Stomach (tissue), 9 donors: ENCODE results near the gene DACH1. TPM values are rescaled to one million over a fixed set of nuclear protein-coding genes. Genes with fewer than 3 reads are reported as not detected.

ENCODE experiments used
- DNase-seq, 2 donors: peaks; one replicate each; pipeline versions ENCODE4 v3.0.0 to v3.0.0-alpha.2; 2013 to 2019
- H3K27ac ChIP-seq, 5 donors: fragments of 200-600 bp in 4 of 5; sonication (generic) in 4 of 5; one replicate each; pipeline ENCODE4 v1.5.1; 2013 to 2019; ENCODE audit warnings: mild to moderate bottlenecking in 1 of 5, moderate library complexity in 1 of 5
- H3K27me3 ChIP-seq, 3 donors: fragments of 200-600 bp; sonication (generic); one replicate each; pipeline ENCODE4 v1.5.1; 2017 to 2019; ENCODE audit warnings: mixed run types in 1 of 3
- H3K36me3 ChIP-seq, 4 donors: fragments of 200-600 bp; sonication (generic); 1 replicate in 3 of 4; 2 replicates in 1 of 4; pipeline ENCODE4 v1.5.1; 2016 to 2019
- H3K4me1 ChIP-seq, 4 donors: fragments of 200-600 bp; sonication (generic); one replicate each; pipeline ENCODE4 v1.5.1; 2016 to 2019
- H3K4me3 ChIP-seq, 4 donors: fragments of 200-600 bp; sonication (generic) in 3 of 4; one replicate each; pipeline ENCODE4 v1.5.1; 2016 to 2019; ENCODE audit warnings: mild to moderate bottlenecking in 1 of 4
- H3K9me3 ChIP-seq, 4 donors: fragments of 200-600 bp; sonication (generic); one replicate each; pipeline ENCODE4 v1.5.1; 2016 to 2019
- CTCF ChIP-seq, 7 experiments: fragments of 450-650 bp in 4 of 7; fragments of 200-600 bp in 3 of 7; sonication (generic) in 3 of 7; IDR thresholded peaks; one replicate each; pipeline ENCODE4 v1.5.1; 2016 to 2019; ENCODE audit warnings: antibody characterized with exemption in 7 of 7, control low read depth in 2 of 7, mild to moderate bottlenecking in 1 of 7
- EP300 ChIP-seq: sonication (generic); formaldehyde crosslinking; IDR thresholded peaks from one replicate; pipeline ENCODE4 v1.6.1; 2017; ENCODE audit warnings: antibody characterized with exemption
- POLR2A ChIP-seq, 4 donors: fragments of 450-650 bp; IDR thresholded peaks; one replicate each; pipeline ENCODE4 v1.6.1; 2016; ENCODE audit warnings: antibody characterized with exemption in 4 of 4, control low read depth in 2 of 4, mild to moderate bottlenecking in 1 of 4, moderate library complexity in 1 of 4
- POLR2AphosphoS5 ChIP-seq, 3 donors: sonication (generic); formaldehyde crosslinking; IDR thresholded peaks; one replicate each; pipeline ENCODE4 v1.6.1; 2016; ENCODE audit warnings: antibody characterized with exemption in 3 of 3
- WGBS, 5 donors: extraction: QIAGEN DNeasy Blood & Tissue Kit in 3 of 5; methylation state at CpG; one replicate each; pipeline versions ENCODE4 v1.1.5 to v1.1.7; 2013 to 2018; 5-methylcytosine and 5-hydroxymethylcytosine counted together
- intact Hi-C: fragments of 100-400 bp; cut with DNase I; formaldehyde crosslinking; loops from one replicate; pipeline ENCODE4 v1.15.1; 2023; ENCODE audit warnings: low total_unique reads
- polyA plus RNA-seq, 3 donors: library from polyadenylated mRNA; stranded (reverse); fragments of 200-250 nt; gene quantifications; one replicate each; pipeline ENCODE4 v1.2.3, GENCODE V29; 2013
- total RNA-seq, 5 donors: library from RNA; depleted of rRNA; stranded (reverse); fragments of >200 nt; gene quantifications; one replicate each; pipeline versions ENCODE4 v1.1.0 to v1.2.3, GENCODE V29; 2014 to 2016
- donor health status: healthy with polysubstance abuse.
- donor health status: Bipolar disorder and iron deficiency.
- donor health status: healthy.

Gene DACH1
- total and polyA plus RNA-seq, 8 donors: 0.28 to 9.4 (median 2.9) TPM; not detected in 1

GRCh38 chr13:71399631-71400215 lies 467.3 kb downstream of the DACH1 start:
- no peaks in the 10 kb centered on the region for H3K4me1 ChIP-seq
- no peaks in the 10 kb centered on the region for H3K36me3 ChIP-seq
- intact Hi-C loops: no loop called here
- H3K9me3 ChIP-seq: no peaks in the 10 kb centered on the region
- H3K27ac ChIP-seq: no peak overlapping the region
- no peak overlapping the region for H3K4me3 ChIP-seq
- WGBS, 5 donors: 54 to 66% (median 63%) methylated on average over 3 of the region's 3 CpGs
- no peaks in the 10 kb centered on the region for H3K27me3 ChIP-seq
- TF ChIP-seq POLR2A (IDR thresholded peaks at IDR 0.05) (no peak), EP300 (no peak), POLR2AphosphoS5 (IDR thresholded peaks at IDR 0.05) (no peak), CTCF (IDR thresholded peaks at IDR 0.05) (no peak)
- DNase-seq: no peak

GRCh38 chr13:71396149-71396548 lies 470.9 kb downstream of the DACH1 start:
- Histone ChIP-seq H3K4me3 (no peak overlapping the region), H3K36me3 (no peaks in the 10 kb centered on the region), H3K27ac (no peak overlapping the region), H3K27me3 (no peaks in the 10 kb centered on the region), H3K9me3 (peaks cover 0 to 1% (median under 1%) of the 10 kb centered on the region in 4 donors), H3K4me1 (no peaks in the 10 kb centered on the region)
- TF ChIP-seq EP300: no peak
- TF ChIP-seq POLR2A (IDR thresholded peaks at IDR 0.05): no peak
- TF ChIP-seq POLR2AphosphoS5 (IDR thresholded peaks at IDR 0.05): no peak
- TF ChIP-seq CTCF (IDR thresholded peaks at IDR 0.05): no peak
- intact Hi-C loops: no loop called here
- DNase-seq: no peak

- Histone ChIP-seq H3K9me3 (peaks cover 0 to 11% (median 5%) of the 10 kb centered on the region in 4 donors), H3K27ac (no peak overlapping the region), H3K4me3 (no peak overlapping the region), H3K36me3 (no peaks in the 10 kb centered on the region), H3K4me1 (no peaks in the 10 kb centered on the region), H3K27me3 (no peaks in the 10 kb centered on the region)
- TF ChIP-seq POLR2AphosphoS5 (IDR thresholded peaks at IDR 0.05) (no peak), EP300 (no peak), CTCF (IDR thresholded peaks at IDR 0.05) (no peak), POLR2A (IDR thresholded peaks at IDR 0.05) (no peak)
- 69 to 85% (median 76%) methylated on average over 8 of the region's 8 CpGs for WGBS, 5 donors
- intact Hi-C loops: no loop called here
- DNase-seq: no peak
These were observed 472.0 kb downstream of the DACH1 start for GRCh38 chr13:71395053-71395452.

GRCh38 chr13:71394176-71394575 lies 472.8 kb downstream of the DACH1 start:
- H3K36me3 ChIP-seq: no peaks in the 10 kb centered on the region
- no peak overlapping the region for H3K4me3 ChIP-seq
- no peak for DNase-seq
- 59 to 76% (median 63%) methylated on average over 3 of the region's 3 CpGs for WGBS, 5 donors
- H3K27ac ChIP-seq: no peak overlapping the region
- TF ChIP-seq POLR2A (IDR thresholded peaks at IDR 0.05) (no peak), CTCF (IDR thresholded peaks at IDR 0.05) (no peak), EP300 (no peak), POLR2AphosphoS5 (IDR thresholded peaks at IDR 0.05) (no peak)
- no peaks in the 10 kb centered on the region for H3K4me1 ChIP-seq
- peaks cover 0 to 13% (median 5%) of the 10 kb centered on the region in 4 donors for H3K9me3 ChIP-seq
- H3K27me3 ChIP-seq: no peaks in the 10 kb centered on the region
- intact Hi-C loops: no loop called here
